Stimulated activated CD4-positive, alpha-beta T cell treated with anti-CD3 and anti-CD28 coated beads, TNF-alpha, amount 100 ng/mL, for 4 hours (primary cell): Measurements from ENCODE around the gene CIAO2B.

Experiments used
- DNase-seq, 3 experiments: peaks; one replicate each; pipeline ENCODE4 v3.0.0-alpha.2; 2020; ENCODE audit warnings: low read depth in 3 of 3

Gene CIAO2B

DNA sequence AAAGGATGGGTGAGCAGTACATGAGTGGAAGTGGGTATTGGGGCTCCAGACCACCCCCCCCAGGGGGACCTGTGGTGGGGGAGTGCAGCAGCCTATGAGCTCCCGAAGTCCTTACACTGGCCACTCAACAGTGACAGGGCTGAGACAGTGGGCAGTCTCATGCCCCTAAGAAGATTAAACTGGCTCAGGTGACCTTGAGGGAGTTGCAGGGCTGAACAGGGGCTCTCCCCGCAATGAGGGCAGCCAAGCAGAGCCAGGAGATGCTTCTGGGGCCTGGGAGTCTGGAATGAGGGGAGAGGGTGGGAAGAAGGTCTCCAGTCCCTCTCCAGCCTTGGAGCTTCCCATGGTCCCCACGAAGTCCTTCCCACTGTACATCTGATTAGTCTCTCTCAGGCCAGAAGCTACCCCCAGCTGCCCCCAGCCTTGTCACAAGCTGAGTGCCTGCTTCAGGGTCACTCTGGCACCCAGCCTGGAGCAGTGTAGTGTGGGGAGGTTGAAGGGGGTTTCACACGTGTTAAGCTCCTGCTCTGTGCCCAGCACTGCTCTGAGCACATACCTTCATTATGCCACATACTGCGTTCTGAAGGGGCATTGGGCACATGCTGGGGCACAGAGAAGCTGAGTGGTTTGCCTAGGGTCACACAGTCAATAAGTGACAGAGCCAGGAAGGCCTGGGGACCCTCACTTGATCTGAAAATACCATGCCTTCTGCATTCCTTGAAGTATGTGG is 14.5 kb downstream of the CIAO2B start:
- DNase-seq = no peak

GRCh38 chr16:66918803-66919568 is 15.2 kb downstream of the CIAO2B start, which contains the start of gene CDH16:
TSS of gene CDH16 (minus strand) at chr16:66918885. CDS start at chr16:66918065, 820 bp downstream.
- no peak for DNase-seq

GRCh38 chr16:66918355-66918754 is 15.8 kb downstream of the CIAO2B start:
- no peak for DNase-seq

DNA sequence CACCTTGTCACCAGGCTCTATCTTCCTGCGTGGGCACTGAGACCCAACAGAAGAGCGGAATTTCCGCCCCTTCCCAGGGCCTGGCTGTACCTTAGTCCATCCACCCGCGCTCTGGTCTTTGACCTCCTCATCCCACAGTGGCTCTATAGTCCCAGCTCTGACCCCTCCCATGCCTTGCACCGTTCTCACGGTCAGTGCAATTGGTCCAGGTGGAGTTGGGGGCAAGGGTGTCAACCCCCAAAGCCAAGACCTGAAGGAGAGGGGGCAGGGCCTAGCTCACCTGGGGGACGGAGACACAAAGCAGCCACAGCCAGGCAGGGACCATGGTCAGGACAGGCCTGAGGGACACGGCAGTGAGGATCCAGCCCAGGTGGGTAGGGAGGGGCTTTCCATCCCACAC is 16.5 kb downstream of the CIAO2B start:
- DNase-seq = no peak

GRCh38 chr16:66916518-66916917 is 17.7 kb downstream of the CIAO2B start:
- DNase-seq = no peak

DNA sequence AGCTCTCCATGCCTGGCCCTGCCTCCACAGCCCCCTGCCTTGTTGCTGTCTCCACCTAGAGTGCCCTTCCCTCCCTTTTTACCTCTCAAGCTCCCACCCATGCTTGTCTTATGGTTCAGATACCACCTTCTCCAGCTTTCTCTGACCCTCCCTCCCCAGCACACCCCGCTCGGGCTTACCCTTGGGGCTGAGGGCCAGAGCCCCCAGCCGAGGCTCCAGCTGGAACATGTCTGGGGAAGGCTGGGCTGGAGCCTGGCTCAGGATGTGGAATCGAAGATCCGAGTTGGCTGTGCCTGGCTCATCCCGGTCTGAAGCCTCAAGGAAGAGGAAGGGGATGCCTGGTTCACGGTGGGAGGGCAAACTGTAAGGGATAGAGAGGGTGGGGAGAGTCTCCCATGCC is 19.2 kb downstream of the CIAO2B start:
- no peak for DNase-seq

GRCh38 chr16:66914541-66914940 is 19.7 kb downstream of the CIAO2B start:
- no peak for DNase-seq

DNA sequence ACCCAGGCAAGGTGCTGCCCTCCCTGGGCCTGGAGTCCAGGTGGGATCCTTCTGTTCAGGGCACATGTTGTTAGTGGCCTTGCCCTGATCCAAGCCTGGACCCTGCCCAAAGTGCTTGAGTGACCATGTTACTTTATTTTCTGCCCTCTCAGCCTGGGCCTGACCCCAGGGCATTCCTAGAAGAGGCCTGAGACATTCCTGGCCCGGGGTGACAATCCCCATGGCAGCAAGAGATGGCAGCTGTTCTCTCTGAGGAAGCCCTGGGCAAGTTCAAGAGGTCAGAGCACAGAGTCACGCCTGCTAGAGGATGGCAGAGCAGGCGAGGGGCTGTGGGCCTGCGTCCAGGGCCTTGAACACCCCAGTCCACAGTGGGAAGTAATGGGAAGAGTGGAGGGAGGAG is 20.5 kb downstream of the CIAO2B start:
- no peak for DNase-seq

- no peak for DNase-seq
These were observed 21.1 kb downstream of the CIAO2B start for GRCh38 chr16:66913081-66913480.

DNA sequence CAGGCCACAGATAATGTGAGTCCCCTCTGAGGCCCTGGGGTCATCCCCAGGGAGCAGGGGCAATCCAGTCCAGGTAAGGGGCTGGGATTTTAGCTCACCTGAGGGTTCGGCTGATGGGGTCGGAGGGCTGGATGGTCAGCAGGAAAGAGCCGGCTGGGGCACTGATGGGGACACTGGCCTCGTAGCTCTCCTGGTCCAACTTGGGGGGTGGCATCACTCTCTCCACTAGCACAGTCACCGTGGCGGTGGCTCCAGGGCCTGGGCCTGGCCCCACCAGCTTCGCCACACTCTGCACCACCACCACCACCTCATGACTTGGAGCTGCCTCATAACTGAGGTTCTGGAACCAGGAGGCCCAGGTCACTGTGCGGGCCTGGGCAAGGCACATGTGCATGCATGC is 22.4 kb downstream of the CIAO2B start:
- no peak for DNase-seq

GRCh38 chr16:66911112-66911511 is 23.1 kb downstream of the CIAO2B start:
- no peak for DNase-seq

GRCh38 chr16:66910175-66910940 is 23.8 kb downstream of the CIAO2B start:
- DNase-seq = no peak

DNA sequence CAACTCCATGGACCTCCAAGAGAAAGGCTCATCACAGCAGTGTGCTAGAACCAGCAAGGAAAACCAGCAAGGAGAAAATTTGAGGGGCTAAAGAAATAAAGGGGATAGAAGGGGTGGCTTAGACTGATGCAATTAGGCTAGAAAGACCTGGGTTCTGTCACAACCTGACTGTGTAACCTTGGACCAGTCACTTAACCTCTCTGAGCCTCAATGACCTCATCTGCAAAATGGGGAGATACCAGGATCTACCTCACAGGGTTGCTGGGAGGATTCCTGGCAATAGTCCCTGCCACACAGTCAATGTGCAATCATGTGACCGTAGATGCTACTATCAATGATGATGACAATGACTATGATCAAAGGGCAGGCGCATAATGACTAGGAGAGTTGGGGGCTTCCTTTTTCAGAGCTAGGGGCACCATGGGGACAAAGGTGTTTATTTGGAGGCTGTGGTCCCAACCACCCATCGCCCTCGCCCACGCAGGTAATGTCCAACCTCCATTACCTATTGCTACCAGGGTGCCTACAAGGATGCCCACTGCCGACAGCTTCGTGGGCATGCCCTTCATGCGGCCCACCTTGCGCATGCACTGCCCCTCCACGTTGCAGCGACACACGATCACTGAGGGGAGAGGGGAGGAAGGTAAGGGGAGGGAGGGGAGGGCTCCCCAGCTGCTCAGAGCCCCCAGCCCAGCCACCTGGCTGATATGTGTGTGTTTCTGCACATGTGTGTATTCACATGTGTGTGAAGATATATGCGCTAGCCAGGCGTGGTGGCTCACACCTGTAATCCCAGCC is 25.2 kb downstream of the CIAO2B start:
- no peak for DNase-seq

DNA sequence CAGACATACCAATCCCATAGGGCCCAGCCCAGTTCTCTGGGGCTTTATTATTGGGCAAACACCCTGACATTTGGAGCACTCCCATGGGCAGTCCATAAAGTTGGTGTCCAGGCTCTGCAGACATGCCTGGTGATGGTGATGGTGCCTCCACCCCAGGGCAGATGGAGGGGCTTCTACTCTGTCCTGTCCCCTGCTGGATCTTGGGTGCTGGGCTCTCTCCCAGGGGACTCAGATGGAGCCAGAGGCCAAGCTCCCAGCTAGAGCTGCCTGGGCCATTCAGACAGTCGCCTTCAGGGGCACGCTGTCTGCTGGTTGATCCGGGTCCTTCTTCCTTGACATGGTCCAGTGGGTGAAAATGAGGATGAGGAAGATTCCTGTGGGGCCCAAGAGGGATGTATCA is 26.1 kb downstream of the CIAO2B start:
- no peak for DNase-seq

DNA sequence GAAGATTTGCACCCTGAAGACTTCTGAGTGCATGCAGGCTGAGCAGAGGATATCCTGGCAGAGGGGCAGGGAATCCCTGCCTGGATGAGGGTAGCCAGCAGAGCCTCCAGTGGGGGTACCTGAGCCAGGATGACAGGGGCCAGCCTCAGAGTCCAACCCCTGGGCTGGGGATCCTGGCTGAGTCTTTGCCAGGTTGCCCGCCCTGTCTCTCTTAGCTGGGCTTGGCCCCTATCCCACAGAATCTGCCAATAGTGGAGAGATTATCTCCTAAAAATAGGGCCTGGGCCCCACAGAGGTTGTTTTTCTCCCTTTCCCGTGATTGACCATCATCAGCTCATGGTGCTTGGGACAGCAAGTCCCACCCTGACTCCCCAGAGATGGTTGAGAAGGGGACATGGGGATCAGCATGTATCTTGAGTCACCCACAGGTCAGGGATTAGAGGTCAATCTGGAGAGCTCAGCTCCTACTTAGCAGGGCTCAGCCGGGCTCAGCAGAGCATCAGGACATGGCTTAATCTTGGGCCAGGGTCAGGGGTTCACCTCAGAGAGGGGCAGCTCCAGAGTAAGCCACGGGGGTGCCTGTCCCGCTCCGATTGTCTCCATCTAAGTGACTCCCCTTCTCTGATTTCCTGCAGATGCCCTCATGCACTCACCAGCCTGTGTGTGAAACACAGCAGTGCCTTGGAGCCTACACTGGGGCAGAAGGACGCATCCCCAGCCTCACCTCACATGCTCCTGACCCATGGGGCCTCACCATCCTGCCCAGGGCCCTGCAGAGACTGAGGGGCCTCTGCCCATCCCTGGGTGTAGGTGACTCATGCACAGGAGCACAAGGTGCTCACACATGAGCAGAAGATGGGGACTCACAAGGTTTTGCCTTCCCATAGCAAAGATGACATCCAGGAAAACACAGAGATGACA is 27.0 kb downstream of the CIAO2B start:
- no peak for DNase-seq

- DNase-seq = no peak
These were observed 28.3 kb downstream of the CIAO2B start for GRCh38 chr16:66905633-66906539.

DNA sequence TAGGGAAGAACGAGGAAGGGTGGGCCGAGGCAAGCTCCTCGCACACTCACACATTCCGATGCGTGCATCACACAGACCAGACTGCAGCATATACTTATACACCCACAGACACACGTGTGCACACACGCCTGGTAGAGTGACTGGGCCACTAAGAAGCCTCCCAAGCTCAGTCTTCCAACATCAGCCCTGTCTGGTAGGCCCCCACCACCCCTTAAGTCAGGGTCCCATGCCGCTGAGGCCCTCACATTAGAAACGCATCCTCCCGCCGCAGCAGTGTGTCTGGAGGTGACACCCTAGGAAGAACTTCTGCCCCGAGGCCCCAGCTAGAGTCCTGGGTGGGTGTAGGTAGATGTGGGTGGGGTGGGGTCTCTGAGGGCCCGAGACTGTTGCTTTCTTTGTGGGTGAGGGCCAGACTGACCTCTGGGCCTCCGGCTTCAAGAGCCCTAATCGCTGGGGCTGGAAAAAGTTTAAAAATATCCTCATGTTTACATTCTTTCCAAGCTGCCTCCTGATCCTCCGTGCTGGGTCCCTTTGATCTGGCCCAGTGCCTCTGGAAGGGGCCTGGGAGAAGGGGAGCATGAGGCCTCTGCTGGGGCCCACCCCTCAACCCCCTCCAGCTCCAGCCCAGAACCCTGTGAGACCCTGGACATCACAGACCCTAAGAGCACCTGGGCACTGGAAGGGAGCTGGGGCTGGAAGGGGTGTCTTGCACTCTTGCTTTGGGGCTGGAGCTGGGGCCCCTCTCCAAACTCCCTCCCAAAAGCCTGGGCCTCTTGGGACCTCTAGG is 29.2 kb downstream of the CIAO2B start:
- DNase-seq = no peak

- DNase-seq = no peak
These were observed 29.8 kb downstream of the CIAO2B start for GRCh38 chr16:66904428-66904845.
